ENCODE results near the gene FRAT2.
"Not testable (repeated sequence)": the region's sequence is repeated elsewhere in the genome, so short reads cannot be mapped to it uniquely, and the experiment has no call there.

Gene FRAT2

GRCh38 chr10:97297556-97298222, 36.8 kb downstream of the FRAT2 start:
- TF ChIP-seq POLR2A (IDR thresholded peaks at IDR 0.05; ENCODE audit: low read depth, low read length) (no peak), POLR2AphosphoS5 (IDR thresholded peaks at IDR 0.05; ENCODE audit: low read depth, low read length) (no peak), TAF1 (IDR thresholded peaks at IDR 0.05; ENCODE audit: borderline replicate concordance, low read depth, low read length) (no peak)
- FAIRE-seq: no peak
- no peak for DNase-seq (ENCODE audit: insufficient read length)

- no peak for DNase-seq (ENCODE audit: insufficient read length)
- no peak for FAIRE-seq
Observed at GRCh38 chr10:97292862-97293198, 41.7 kb downstream of the FRAT2 start.

DNA sequence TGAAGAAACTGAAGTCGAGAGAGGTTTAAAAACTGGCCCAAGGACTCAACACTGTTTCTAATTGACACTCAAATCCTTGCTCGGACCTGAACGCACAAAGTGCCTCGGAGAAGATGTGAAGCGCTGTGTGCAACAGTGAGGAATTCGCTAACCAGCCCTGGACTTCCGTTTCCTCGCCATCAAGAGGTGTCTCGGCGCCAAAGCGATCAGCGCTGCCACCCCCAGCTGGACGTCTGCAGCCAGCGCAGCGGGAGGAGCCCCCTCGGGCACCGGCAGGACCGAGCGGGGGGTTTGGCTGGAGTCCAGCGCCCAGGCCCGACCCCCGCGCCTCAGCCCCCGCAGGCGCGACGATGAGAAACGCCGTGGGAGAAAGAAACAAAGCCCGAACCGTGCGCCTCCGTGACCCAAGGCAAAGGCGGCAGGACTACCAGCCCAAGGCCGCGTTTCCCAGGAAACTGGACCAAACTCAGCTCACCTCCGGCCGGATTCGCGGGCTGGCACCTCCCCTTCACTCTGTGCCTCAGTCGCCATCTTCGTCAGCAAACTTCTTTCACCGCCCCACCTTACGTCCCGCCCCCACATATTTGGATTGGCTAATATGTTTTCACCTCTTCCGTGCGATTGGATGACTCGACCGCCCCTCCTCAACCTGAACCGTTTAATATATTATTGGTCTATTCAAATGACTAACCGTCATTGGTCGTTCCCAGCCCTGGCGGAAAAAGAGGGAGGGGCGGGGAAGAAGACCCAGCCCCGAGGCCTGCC, 42.2 kb downstream of the FRAT2 start, which contains the start of gene ARHGAP19:
Gene ARHGAP19 (minus strand): TSS at position 541 of the 765 bp plus-strand sequence. CDS start 10 bp downstream, at position 531.
- DNase-seq (ENCODE audit: insufficient read length) (peak; percentile 84), FAIRE-seq (peak; percentile 94)
- peak; percentile 76; the same call in 1 of the 2 replicates for TF ChIP-seq POLR2A (IDR thresholded peaks at IDR 0.05; ENCODE audit: low read depth, low read length)
- TF ChIP-seq POLR2AphosphoS5 (IDR thresholded peaks at IDR 0.05; ENCODE audit: low read depth, low read length): peak; percentile 69; the same call in 1 of the 2 replicates
- TF ChIP-seq TAF1 (IDR thresholded peaks at IDR 0.05; ENCODE audit: borderline replicate concordance, low read depth, low read length): peak; percentile 69; the same call in 1 of the 2 replicates

More at GRCh38 chr10:97292862-97293198, 41.7 kb downstream of the FRAT2 start:
- no peak for TF ChIP-seq POLR2AphosphoS5 (IDR thresholded peaks at IDR 0.05; ENCODE audit: low read depth, low read length)
- no peak for TF ChIP-seq POLR2A (IDR thresholded peaks at IDR 0.05; ENCODE audit: low read depth, low read length)
- TF ChIP-seq TAF1 (IDR thresholded peaks at IDR 0.05; ENCODE audit: borderline replicate concordance, low read depth, low read length): no peak

DNA sequence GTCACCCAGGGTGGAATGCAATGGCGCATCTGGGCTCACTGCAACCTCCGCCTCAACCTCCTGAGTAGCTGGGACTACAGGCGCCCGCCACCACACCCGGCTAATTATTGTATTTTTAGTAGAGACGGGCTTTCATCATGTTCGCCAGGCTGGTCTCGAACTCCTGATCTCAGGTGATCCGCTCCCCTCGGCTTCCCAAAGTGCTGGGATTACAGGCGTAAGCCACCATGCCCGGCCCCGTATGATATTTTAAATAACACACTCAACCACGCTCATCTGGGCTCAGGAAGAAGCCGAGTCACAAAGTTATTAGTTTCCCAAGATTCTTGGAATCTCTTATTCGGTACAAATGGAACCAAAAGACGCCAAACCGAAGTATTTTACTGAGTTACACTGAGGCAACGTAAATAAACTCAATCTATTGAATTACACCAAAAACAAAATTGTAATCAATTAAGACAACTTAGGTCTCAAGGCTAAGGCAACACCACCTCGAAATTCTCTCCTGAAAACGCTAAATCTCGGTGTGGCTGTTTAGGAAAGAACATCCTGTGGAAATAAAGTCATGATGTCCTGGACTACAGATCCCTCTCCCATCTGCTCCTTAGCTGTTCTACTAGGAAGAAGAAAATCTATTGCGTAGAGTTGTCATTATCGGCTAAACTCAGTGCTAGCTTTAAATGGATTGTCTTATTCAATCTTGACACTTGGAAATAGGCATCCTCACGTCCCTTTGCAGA, 43.0 kb downstream of the FRAT2 start:
- DNase-seq (ENCODE audit: insufficient read length) (no peak), FAIRE-seq (no peak)
- no peak for TF ChIP-seq POLR2A (IDR thresholded peaks at IDR 0.05; ENCODE audit: low read depth, low read length)
- no peak for TF ChIP-seq POLR2AphosphoS5 (IDR thresholded peaks at IDR 0.05; ENCODE audit: low read depth, low read length)
- TF ChIP-seq TAF1 (IDR thresholded peaks at IDR 0.05; ENCODE audit: borderline replicate concordance, low read depth, low read length): no peak

DNA sequence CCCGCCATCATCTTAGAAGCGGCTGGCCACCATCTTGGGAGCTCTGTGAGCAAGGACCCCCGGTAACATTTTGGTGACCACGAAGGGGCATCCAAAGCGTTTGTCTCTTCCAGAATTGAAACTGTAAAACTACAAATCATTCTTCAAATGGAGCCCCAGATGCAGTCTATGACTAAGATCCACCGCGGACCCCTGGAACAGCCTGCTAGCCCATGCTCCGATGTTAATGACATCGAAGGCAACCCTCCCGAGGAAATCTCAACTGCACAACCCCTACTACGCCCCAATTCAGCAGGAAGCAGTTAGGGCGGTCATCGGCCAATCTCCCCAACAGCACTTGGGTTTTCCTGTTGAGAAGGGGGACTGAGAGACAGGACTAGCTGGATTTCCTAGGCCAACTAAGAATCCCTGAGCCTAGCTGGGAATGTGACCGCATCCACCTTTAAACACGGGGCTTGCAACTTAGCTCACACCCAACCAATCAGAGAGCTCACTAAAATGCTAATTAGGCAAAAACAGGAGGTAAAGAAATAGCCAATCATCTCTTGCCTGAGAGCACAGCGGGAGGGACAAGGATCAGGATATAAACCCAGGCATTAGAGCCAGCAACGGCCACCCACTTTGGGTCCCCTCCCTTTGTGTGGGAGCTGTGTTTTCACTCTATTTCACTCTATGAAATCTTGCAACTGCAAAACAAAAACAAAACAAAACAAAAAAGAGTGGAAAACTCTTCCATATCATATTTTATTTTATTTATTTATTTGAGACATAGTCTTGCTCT, 43.8 kb downstream of the FRAT2 start:
- FAIRE-seq; DNase-seq (ENCODE audit: insufficient read length): not testable (repeated sequence)

- FAIRE-seq; DNase-seq (ENCODE audit: insufficient read length): not testable (repeated sequence)
Observed at GRCh38 chr10:97290076-97290475, 44.5 kb downstream of the FRAT2 start.

Data from GM12892 (cell line).